Keratinocyte (primary cell): ENCODE measurements around the gene CRBN. TPM values are rescaled to one million over a fixed set of nuclear protein-coding genes. Genes with fewer than 3 reads are reported as not detected.

ENCODE experiments used
- DNase-seq: peaks from one replicate; pipeline ENCODE4 v3.0.0-alpha.2; 2011; ENCODE audit warnings: low read depth, missing footprints, low spot score
- FAIRE-seq: peaks from 2 replicates; lab custom pipeline; 2011; peaks lifted over from hg19 to GRCh38; lab: Jason Lieb, UNC
- H2AFZ ChIP-seq: 2 replicates; pipeline ENCODE4 v1.6.0; 2012; ENCODE audit warnings: low read length, control low read depth, inconsistent platforms; ENCODE audit not compliant: control insufficient read depth
- H3K27ac ChIP-seq: 2 replicates; pipeline ENCODE4 v1.5.1; 2011; ENCODE audit warnings: low read length; ENCODE audit not compliant: control insufficient read depth, insufficient read depth
- H3K27me3 ChIP-seq: 3 replicates; pipeline ENCODE4 v1.6.0; 2011; ENCODE audit warnings: low read length; ENCODE audit not compliant: control insufficient read depth, insufficient read depth; ENCODE audit errors: extremely low read depth
- H3K36me3 ChIP-seq, 2 experiments: 2 replicates in 1 of 2; 3 replicates in 1 of 2; pipeline ENCODE4 v1.5.1; 2011; ENCODE audit warnings: low read length in 2 of 2, mild to moderate bottlenecking in 1 of 2; ENCODE audit not compliant: control insufficient read depth in 2 of 2, insufficient read depth in 2 of 2; ENCODE audit errors: extremely low read depth in 1 of 2
- H3K4me1 ChIP-seq: 3 replicates; pipeline ENCODE4 v1.5.1; 2011; ENCODE audit warnings: low read length; ENCODE audit not compliant: control insufficient read depth, insufficient read depth; ENCODE audit errors: extremely low read depth
- H3K4me2 ChIP-seq: 3 replicates; pipeline ENCODE4 v1.6.0; 2011; ENCODE audit warnings: low read depth, low read length; ENCODE audit not compliant: control insufficient read depth, insufficient read depth; ENCODE audit errors: extremely low read depth
- H3K4me3 ChIP-seq, 3 experiments: fragments of 200-600 bp in 1 of 3; sonication (generic) in 1 of 3; 2 replicates in 2 of 3; 3 replicates in 1 of 3; pipeline ENCODE4 v1.5.1; 2011 to 2016; ENCODE audit warnings: low read length in 3 of 3, mild to moderate bottlenecking in 3 of 3, control low read depth in 2 of 3, inconsistent platforms in 1 of 3, low read depth in 1 of 3, mixed read lengths in 1 of 3, mixed run types in 1 of 3, moderate library complexity in 1 of 3; ENCODE audit not compliant: control insufficient read depth in 2 of 3, insufficient read depth in 2 of 3; ENCODE audit errors: extremely low read depth in 1 of 3
- H3K79me2 ChIP-seq: 2 replicates; pipeline ENCODE4 v1.6.0; 2012; ENCODE audit warnings: low read length; ENCODE audit not compliant: control insufficient read depth, insufficient read depth
- H3K9ac ChIP-seq: 3 replicates; pipeline ENCODE4 v1.6.0; 2011; ENCODE audit warnings: low read length; ENCODE audit not compliant: control insufficient read depth, insufficient read depth; ENCODE audit errors: extremely low read depth
- H3K9me1 ChIP-seq: 3 replicates; pipeline ENCODE4 v1.6.0; 2011; ENCODE audit warnings: low read length; ENCODE audit not compliant: control insufficient read depth, insufficient read depth; ENCODE audit errors: extremely low read depth
- H3K9me3 ChIP-seq: 2 replicates; pipeline ENCODE4 v1.5.1; 2012; ENCODE audit warnings: low read depth, low read length; ENCODE audit not compliant: control insufficient read depth
- H4K20me1 ChIP-seq: 3 replicates; pipeline ENCODE4 v1.6.0; 2011; ENCODE audit warnings: low read length; ENCODE audit not compliant: control insufficient read depth, insufficient read depth; ENCODE audit errors: extremely low read depth
- CTCF ChIP-seq, 3 experiments: IDR thresholded peaks in 1 of 3; conservative IDR thresholded peaks in 1 of 3; optimal IDR thresholded peaks in 1 of 3; 2 replicates in 2 of 3; 3 replicates in 1 of 3; pipeline versions ENCODE3 to v1.5.1; 2011; ENCODE audit warnings: low read length in 3 of 3, mild to moderate bottlenecking in 3 of 3, moderate library complexity in 2 of 3, control low read depth in 1 of 3, inconsistent platforms in 1 of 3; ENCODE audit not compliant: insufficient read depth in 2 of 3; ENCODE audit errors: extremely low read depth in 1 of 3
- EZH2 ChIP-seq: IDR thresholded peaks from one replicate; pipeline ENCODE4 v1.6.1; 2012; ENCODE audit warnings: inconsistent platforms, mild to moderate bottlenecking, low read length, moderate library complexity
- dilution Hi-C: fragments of 300-500 bp; cut with MboI; formaldehyde crosslinking; loops from one replicate; pipeline ENCODE4 v1.7.0; 2020; ENCODE audit warnings: low sequenced_read_pairs; ENCODE audit not compliant: extremely low pct_ligation_motif_present
- polyA plus RNA-seq, 5 experiments: library from polyadenylated mRNA; depleted of rRNA in 3 of 5; stranded (reverse) in 3 of 5; stranded (forward) in 1 of 5; unstranded in 1 of 5; fragments of >200 nt; gene quantifications; 1 replicate in 1 of 5; 2 replicates in 3 of 5; 3 replicates in 1 of 5; pipeline versions ENCODE4 v1.2.1 to v1.2.3, GENCODE V29; 2011 to 2012; ENCODE audit warnings: missing spikeins in 2 of 5, low read depth in 1 of 5, low replicate concordance in 1 of 5

CRBN gene
- polyA plus RNA-seq, 1 donor (not counting 4 experiments of a cell fraction or from before 2014, with no cell fraction given), result 37.7 TPM

GRCh38 chr3:3117651-3118050, 61.8 kb downstream of the CRBN start:
- dilution Hi-C loops, result no loop called here
- H3K79me2 ChIP-seq, result no peaks in the 10 kb centered on the region
- no peaks in the 10 kb centered on the region for H3K36me3 ChIP-seq
- no peaks in the 10 kb centered on the region for H4K20me1 ChIP-seq
- H3K4me1 ChIP-seq, result no peaks in the 10 kb centered on the region
- H3K4me3 ChIP-seq, result no peak overlapping the region
- no peak overlapping the region for H2AFZ ChIP-seq
- no peak overlapping the region for H3K9ac ChIP-seq
- FAIRE-seq (no peak), DNase-seq (no peak)
- H3K9me3 ChIP-seq, result no peaks in the 10 kb centered on the region
- no peak overlapping the region for H3K27ac ChIP-seq
- H3K4me2 ChIP-seq, result no peak overlapping the region
- TF ChIP-seq CTCF (optimal IDR thresholded peaks at IDR 0.05 in 1 of 3, IDR thresholded peaks at IDR 0.05 in 1 of 3, conservative IDR thresholded peaks at IDR 0.05 in 1 of 3; ENCODE audit: extremely low read depth in 1 of 3, insufficient read depth in 2 of 3, low read length in 3 of 3) (no peak), EZH2 (no peak)
- H3K27me3 ChIP-seq, result no peaks in the 10 kb centered on the region
- H3K9me1 ChIP-seq, result no peaks in the 10 kb centered on the region

GRCh38 chr3:3113042-3113709, 66.3 kb downstream of the CRBN start:
- no peak for TF ChIP-seq EZH2
- TF ChIP-seq CTCF (optimal IDR thresholded peaks at IDR 0.05 in 1 of 3, IDR thresholded peaks at IDR 0.05 in 1 of 3, conservative IDR thresholded peaks at IDR 0.05 in 1 of 3; ENCODE audit: extremely low read depth in 1 of 3, insufficient read depth in 2 of 3, low read length in 3 of 3), result no peak
- H3K4me2 ChIP-seq, result no peak overlapping the region
- dilution Hi-C loops, result no loop called here
- H3K27me3 ChIP-seq, result no peaks in the 10 kb centered on the region
- no peaks in the 10 kb centered on the region for H3K9me1 ChIP-seq
- no peaks in the 10 kb centered on the region for H3K36me3 ChIP-seq
- no peak overlapping the region for H3K9ac ChIP-seq
- no peaks in the 10 kb centered on the region for H3K79me2 ChIP-seq
- H3K4me3 ChIP-seq, result no peak overlapping the region
- no peak for FAIRE-seq
- H3K27ac ChIP-seq, result no peak overlapping the region
- no peaks in the 10 kb centered on the region for H3K4me1 ChIP-seq
- H4K20me1 ChIP-seq, result no peaks in the 10 kb centered on the region
- no peaks in the 10 kb centered on the region for H3K9me3 ChIP-seq
- no peak for DNase-seq
- no peak overlapping the region for H2AFZ ChIP-seq
